Smooth muscle cell (in vitro differentiated cells): ENCODE measurements around the gene AFG1L. TPM values are rescaled to one million over a fixed set of nuclear protein-coding genes. Genes with fewer than 3 reads are reported as not detected.
"Not testable (repeated sequence)": the region's sequence is repeated elsewhere in the genome, so short reads cannot be mapped to it uniquely, and the experiment has no call there.

ENCODE experiments used
- DNase-seq: peaks from one replicate; lab custom pipeline; 2025; ENCODE audit not compliant: unreplicated experiment; lab: John Stamatoyannopoulos, UW
- H2AFZ ChIP-seq: fragments of 200-600 bp; sonication (generic); 2 replicates; pipeline ENCODE4 v1.6.0; 2016; ENCODE audit warnings: antibody characterized with exemption, low read depth, mild to moderate bottlenecking
- H3F3A ChIP-seq: fragments of 200-600 bp; sonication (generic); 2 replicates; pipeline ENCODE4 v1.6.0; 2017; ENCODE audit warnings: antibody characterized with exemption, low read depth
- H3K27ac ChIP-seq: fragments of 200-600 bp; sonication (generic); 2 replicates; pipeline ENCODE4 v1.5.1; 2016; ENCODE audit warnings: low read depth, mild to moderate bottlenecking
- H3K27me3 ChIP-seq: fragments of 200-600 bp; sonication (generic); 2 replicates; pipeline ENCODE4 v1.6.1; 2016; ENCODE audit warnings: low read depth, mild to moderate bottlenecking
- H3K36me3 ChIP-seq: fragments of 200-600 bp; sonication (generic); 2 replicates; pipeline ENCODE4 v1.5.1; 2016; ENCODE audit warnings: low read depth
- H3K4me1 ChIP-seq: fragments of 200-600 bp; sonication (generic); 2 replicates; pipeline ENCODE4 v1.5.1; 2016; ENCODE audit warnings: low read depth
- H3K4me2 ChIP-seq: fragments of 200-600 bp; sonication (generic); 2 replicates; pipeline ENCODE4 v1.6.0; 2016; ENCODE audit warnings: mild to moderate bottlenecking
- H3K4me3 ChIP-seq: fragments of 200-600 bp; sonication (generic); 2 replicates; pipeline ENCODE4 v1.5.1; 2016; ENCODE audit warnings: mild to moderate bottlenecking
- H3K79me2 ChIP-seq: fragments of 200-600 bp; sonication (generic); 2 replicates; pipeline ENCODE4 v1.6.0; 2016; ENCODE audit warnings: low read depth, mild to moderate bottlenecking
- H3K9ac ChIP-seq: fragments of 200-600 bp; sonication (generic); 2 replicates; pipeline ENCODE4 v1.6.0; 2016; ENCODE audit warnings: low read depth
- H3K9me3 ChIP-seq: fragments of 200-600 bp; sonication (generic); replicated peaks from 2 replicates; pipeline ENCODE4 v1.5.1; 2016; ENCODE audit warnings: low read depth
- H4K20me1 ChIP-seq: fragments of 200-600 bp; sonication (generic); 2 replicates; pipeline ENCODE4 v1.6.0; 2016; ENCODE audit warnings: low read depth
- WGBS: methylation state at CpG from one replicate; pipeline ENCODE4 v1.1.7; 2016; ENCODE audit warnings: low lambda C conversion rate; 5-methylcytosine and 5-hydroxymethylcytosine counted together
- polyA plus RNA-seq: library from polyadenylated mRNA; unstranded; fragments of >200 nt; fragmentation: Nextera tagmentation; extraction: Ambion mirVana; gene quantifications from 2 replicates; pipeline ENCODE4 v1.2.1, GENCODE V29; 2016
- total RNA-seq: library from RNA; depleted of rRNA; stranded (reverse); fragments of >200 nt; gene quantifications from 2 replicates; pipeline ENCODE4 v1.2.3, GENCODE V29; 2014
- TF ChIP-seq, protein P1 (sequence below): fragments of 200-600 bp; sonication (generic); IDR thresholded peaks from 2 replicates; pipeline ENCODE4 v1.5.1; 2017; ENCODE audit warnings: borderline replicate concordance, mild to moderate bottlenecking, antibody characterized with exemption; ENCODE audit not compliant: insufficient read depth, poor library complexity, severe bottlenecking

The AFG1L gene
- total and polyA plus RNA-seq, 2 experiments from 2014 or later, result 4.0 to 5.7 TPM

DNA sequence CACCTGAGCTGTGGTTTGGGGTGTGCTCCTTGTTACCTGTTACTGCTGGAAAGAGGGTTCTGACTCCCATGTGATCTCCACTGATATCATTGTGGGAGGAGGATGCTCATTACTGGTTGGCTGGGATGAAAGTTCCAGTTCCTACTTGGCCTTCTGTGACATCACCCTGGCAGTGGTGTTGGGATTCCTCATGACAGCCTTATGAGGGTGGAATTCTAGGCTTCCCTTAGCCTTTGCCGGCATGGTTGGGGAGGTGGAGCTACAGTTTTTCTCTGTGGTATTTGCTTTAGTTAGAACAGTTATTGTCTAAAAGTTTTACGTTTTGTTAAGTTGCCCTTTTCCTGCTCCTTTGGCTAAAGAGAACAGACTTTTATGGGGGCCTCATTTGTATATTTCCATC, 112.1 kb downstream of the AFG1L start:
- H2AFZ ChIP-seq, result no peak overlapping the region
- H3K9ac ChIP-seq, result no peak overlapping the region
- DNase-seq, result no peak
- no peak overlapping the region for H3K4me2 ChIP-seq
- H3K4me3 ChIP-seq, result no peak overlapping the region
- no peaks in the 10 kb centered on the region for H3F3A ChIP-seq
- TF ChIP-seq, protein P1, sequence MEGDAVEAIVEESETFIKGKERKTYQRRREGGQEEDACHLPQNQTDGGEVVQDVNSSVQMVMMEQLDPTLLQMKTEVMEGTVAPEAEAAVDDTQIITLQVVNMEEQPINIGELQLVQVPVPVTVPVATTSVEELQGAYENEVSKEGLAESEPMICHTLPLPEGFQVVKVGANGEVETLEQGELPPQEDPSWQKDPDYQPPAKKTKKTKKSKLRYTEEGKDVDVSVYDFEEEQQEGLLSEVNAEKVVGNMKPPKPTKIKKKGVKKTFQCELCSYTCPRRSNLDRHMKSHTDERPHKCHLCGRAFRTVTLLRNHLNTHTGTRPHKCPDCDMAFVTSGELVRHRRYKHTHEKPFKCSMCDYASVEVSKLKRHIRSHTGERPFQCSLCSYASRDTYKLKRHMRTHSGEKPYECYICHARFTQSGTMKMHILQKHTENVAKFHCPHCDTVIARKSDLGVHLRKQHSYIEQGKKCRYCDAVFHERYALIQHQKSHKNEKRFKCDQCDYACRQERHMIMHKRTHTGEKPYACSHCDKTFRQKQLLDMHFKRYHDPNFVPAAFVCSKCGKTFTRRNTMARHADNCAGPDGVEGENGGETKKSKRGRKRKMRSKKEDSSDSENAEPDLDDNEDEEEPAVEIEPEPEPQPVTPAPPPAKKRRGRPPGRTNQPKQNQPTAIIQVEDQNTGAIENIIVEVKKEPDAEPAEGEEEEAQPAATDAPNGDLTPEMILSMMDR, result no peak
- no peaks in the 10 kb centered on the region for H4K20me1 ChIP-seq
- WGBS, result 62% methylated on average over 2 of the region's 2 CpGs
- H3K36me3 ChIP-seq, result no peaks in the 10 kb centered on the region
- H3K27ac ChIP-seq, result no peak overlapping the region
- no peaks in the 10 kb centered on the region for H3K79me2 ChIP-seq
- H3K9me3 ChIP-seq, result peaks cover 5% of the 10 kb centered on the region
- no peaks in the 10 kb centered on the region for H3K4me1 ChIP-seq
- H3K27me3 ChIP-seq, result no peaks in the 10 kb centered on the region

DNA sequence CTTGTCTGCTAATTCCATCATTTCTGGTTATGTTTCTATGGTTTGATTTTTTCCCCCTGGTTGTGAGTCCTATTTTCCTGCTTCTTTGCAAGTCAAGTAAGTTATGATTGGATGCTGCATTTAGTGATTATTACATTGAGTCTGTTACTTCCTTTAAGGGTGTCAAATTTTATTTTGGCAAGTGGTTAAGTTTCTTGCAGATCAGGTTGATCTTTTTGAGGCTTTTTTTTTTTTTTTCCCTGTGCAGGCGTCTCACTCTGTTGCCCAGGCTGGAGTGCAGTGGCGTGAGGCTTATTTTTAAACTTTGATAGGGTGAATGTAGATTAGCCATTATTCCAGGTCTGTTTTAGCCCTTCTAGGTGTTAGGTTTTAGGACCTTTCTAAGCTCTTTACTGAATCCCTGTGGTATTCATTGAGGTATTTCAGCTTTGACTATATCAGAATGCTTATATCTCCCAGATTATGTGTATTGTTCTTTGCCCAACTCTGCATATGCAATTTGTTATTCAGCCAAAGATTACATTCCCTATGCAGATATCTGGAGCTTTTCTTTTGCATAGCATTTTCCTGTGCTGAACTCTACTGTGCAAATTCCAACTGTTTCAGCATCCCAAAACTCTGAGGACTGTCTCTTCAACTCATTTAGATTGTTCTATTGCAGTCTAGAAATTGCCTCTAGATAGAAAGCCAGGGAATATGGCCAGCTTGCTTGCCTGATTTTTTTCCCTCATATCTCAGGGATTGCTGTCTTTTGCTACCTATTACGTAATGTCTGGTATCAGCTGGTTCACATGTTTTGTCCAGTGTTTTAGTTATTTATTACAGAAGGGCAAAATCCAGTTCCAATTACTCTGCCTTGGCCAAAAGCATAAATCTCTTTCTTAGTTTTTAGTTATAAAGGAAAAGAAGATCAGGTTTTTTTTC, 113.3 kb downstream of the AFG1L start:
- no peaks in the 10 kb centered on the region for H3K27me3 ChIP-seq
- H3K4me1 ChIP-seq, result no peaks in the 10 kb centered on the region
- no peak overlapping the region for H3K27ac ChIP-seq
- H2AFZ ChIP-seq, result no peak overlapping the region
- WGBS, result 90% methylated on average over 3 of the region's 3 CpGs
- H3K36me3 ChIP-seq, result no peaks in the 10 kb centered on the region
- H3F3A ChIP-seq, result no peaks in the 10 kb centered on the region
- peaks cover 5% of the 10 kb centered on the region for H3K9me3 ChIP-seq
- H3K4me2 ChIP-seq, result no peak overlapping the region
- H3K4me3 ChIP-seq, result no peak overlapping the region
- no peak overlapping the region for H3K9ac ChIP-seq
- no peaks in the 10 kb centered on the region for H3K79me2 ChIP-seq
- no peaks in the 10 kb centered on the region for H4K20me1 ChIP-seq
- TF ChIP-seq, protein P1, result no peak
- no peak for DNase-seq

DNA sequence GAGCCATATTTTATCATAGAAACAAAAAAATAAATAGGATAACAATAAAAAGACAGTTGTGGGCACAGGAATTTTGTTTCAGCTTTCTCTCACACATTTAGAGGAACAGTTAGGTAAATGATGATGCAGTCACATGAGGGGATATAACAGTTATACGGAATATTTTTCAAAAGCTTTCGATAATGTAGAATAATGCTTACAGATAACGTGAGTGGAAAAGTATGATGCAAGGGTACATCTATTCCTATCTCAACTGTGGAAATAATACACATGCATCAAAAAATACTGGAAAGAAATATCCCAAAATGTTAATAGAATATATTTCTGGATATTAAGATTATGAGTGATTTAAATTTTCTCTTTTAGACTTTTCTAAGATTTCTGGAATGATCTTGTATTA, 114.0 kb downstream of the AFG1L start:
- Histone ChIP-seq H3K27me3 (no peaks in the 10 kb centered on the region), H3K4me2 (no peak overlapping the region), H3F3A (no peaks in the 10 kb centered on the region), H3K27ac (no peak overlapping the region), H3K79me2 (no peaks in the 10 kb centered on the region), H2AFZ (no peak overlapping the region), H3K9ac (no peak overlapping the region), H3K9me3 (peaks cover under 1% of the 10 kb centered on the region), H3K4me3 (no peak overlapping the region), H4K20me1 (no peaks in the 10 kb centered on the region), H3K36me3 (no peaks in the 10 kb centered on the region), H3K4me1 (no peaks in the 10 kb centered on the region)
- DNase-seq, result no peak
- WGBS, result 82% methylated on average over 3 of the region's 3 CpGs
- TF ChIP-seq, protein P1, result no peak

DNA sequence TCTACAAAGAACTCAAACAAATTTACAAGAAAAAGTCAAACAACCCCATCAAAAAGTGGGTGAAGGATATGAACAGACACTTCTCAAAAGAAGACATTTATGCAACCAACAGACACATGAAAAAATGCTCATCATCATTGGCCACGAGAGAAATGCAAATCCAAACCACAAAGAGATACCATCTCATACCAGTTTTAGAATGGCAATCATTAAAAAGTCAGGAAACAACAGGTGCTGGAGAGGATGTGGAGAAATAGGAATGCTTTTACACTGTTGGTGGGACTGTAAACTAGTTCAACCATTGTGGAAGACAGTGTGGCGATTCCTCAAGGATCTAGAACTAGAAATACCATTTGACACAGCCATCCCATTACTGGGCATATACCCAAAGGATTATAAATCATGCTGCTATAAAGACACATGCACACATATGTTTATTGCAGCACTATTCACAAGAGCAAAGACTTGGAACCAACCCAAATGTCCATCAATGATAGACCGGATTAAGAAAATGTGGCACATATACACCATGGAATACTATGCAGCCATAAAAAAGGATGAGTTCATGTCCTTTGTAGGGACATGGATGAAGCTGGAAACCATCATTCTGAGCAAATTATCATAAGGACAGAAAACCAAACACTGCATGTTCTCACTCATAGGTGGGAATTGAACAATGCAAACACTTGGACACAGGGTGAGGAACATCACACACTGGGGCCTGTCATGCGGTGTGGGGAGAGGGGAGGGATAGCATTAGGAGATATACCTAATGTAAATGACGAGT, 121.4 kb downstream of the AFG1L start:
- not testable (repeated sequence) for H4K20me1 ChIP-seq, H3K9me3 ChIP-seq, H3K4me1 ChIP-seq, H3K36me3 ChIP-seq, DNase-seq, H3K27me3 ChIP-seq, H3F3A ChIP-seq, H2AFZ ChIP-seq, H3K4me3 ChIP-seq, H3K9ac ChIP-seq, H3K27ac ChIP-seq, H3K79me2 ChIP-seq, H3K4me2 ChIP-seq
- 93% methylated on average over 5 of the region's 5 CpGs for WGBS
